Neural cell (in vitro differentiated cells): Measurements from ENCODE around the gene SLCO1B1.

Source experiments
- MXI1 ChIP-seq: fragments of 450-650 bp; conservative IDR thresholded peaks from 2 replicates; pipeline ENCODE4 v1.6.1; 2014; ENCODE audit warnings: antibody characterized with exemption, mild to moderate bottlenecking; ENCODE audit not compliant: poor library complexity, severe bottlenecking
- POLR2AphosphoS5 ChIP-seq: IDR thresholded peaks from 2 replicates; pipeline ENCODE4 v1.6.1; 2012
- REST ChIP-seq: IDR thresholded peaks from 2 replicates; pipeline ENCODE4 v1.6.1; 2012; ENCODE audit warnings: borderline replicate concordance
- TF ChIP-seq, protein P1 (sequence below): fragments of 450-650 bp; IDR thresholded peaks from 2 replicates; pipeline ENCODE4 v1.5.1; 2014; ENCODE audit warnings: antibody characterized with exemption, mild to moderate bottlenecking, moderate library complexity; ENCODE audit not compliant: poor library complexity, severe bottlenecking

DNA sequence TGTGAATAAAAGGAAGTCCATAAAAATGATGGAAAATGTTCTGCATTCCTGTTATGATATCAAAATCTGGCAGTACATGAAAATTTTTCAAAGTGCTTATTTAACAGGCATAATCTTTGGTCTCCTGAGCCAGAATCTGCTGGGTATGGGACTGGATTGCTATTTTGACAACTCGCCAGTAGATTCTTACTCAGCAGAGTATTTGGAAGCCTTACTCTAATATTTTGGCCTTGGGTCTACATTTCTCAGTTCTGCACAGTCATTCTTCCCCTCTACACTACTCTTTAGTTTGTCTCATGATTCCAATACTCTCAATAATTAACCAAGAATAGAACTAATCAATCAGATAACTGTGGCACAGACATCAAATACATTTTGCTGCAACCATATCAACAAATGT is 1.1 kb upstream of the SLCO1B1 start:
- TF ChIP-seq, protein P1, sequence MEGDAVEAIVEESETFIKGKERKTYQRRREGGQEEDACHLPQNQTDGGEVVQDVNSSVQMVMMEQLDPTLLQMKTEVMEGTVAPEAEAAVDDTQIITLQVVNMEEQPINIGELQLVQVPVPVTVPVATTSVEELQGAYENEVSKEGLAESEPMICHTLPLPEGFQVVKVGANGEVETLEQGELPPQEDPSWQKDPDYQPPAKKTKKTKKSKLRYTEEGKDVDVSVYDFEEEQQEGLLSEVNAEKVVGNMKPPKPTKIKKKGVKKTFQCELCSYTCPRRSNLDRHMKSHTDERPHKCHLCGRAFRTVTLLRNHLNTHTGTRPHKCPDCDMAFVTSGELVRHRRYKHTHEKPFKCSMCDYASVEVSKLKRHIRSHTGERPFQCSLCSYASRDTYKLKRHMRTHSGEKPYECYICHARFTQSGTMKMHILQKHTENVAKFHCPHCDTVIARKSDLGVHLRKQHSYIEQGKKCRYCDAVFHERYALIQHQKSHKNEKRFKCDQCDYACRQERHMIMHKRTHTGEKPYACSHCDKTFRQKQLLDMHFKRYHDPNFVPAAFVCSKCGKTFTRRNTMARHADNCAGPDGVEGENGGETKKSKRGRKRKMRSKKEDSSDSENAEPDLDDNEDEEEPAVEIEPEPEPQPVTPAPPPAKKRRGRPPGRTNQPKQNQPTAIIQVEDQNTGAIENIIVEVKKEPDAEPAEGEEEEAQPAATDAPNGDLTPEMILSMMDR, result no peak
- no peak for TF ChIP-seq MXI1
- no peak for TF ChIP-seq REST
- TF ChIP-seq POLR2AphosphoS5, result no peak
